H1 (cell line): ENCODE results near the gene TUBD1.

Experiments
- CTCF ChIP-seq, 3 experiments: IDR thresholded peaks; 1 replicate in 2 of 3; 2 replicates in 1 of 3; pipeline versions ENCODE4 v1.5.1 to v1.6.1; 2011; ENCODE audit warnings: low read length in 3 of 3, mild to moderate bottlenecking in 3 of 3, inconsistent platforms in 2 of 3, low read depth in 1 of 3, moderate library complexity in 1 of 3; ENCODE audit not compliant: insufficient read depth in 1 of 3; ENCODE audit errors: control extremely low read depth in 1 of 3
- EP300 ChIP-seq, 2 experiments: IDR thresholded peaks; 1 replicate in 1 of 2; 2 replicates in 1 of 2; pipeline ENCODE4 v1.6.1; 2011 to 2012; ENCODE audit warnings: low read depth in 2 of 2, low read length in 2 of 2, mild to moderate bottlenecking in 2 of 2, borderline replicate concordance in 1 of 2, inconsistent platforms in 1 of 2, moderate library complexity in 1 of 2
- PHF8 ChIP-seq: fragments of 200-600 bp; sonication (generic); conservative IDR thresholded peaks from 2 replicates; pipeline ENCODE4 v1.7.1; 2012; ENCODE audit warnings: low read depth, mild to moderate bottlenecking, inconsistent platforms, low read length, moderate library complexity
- POLR2A ChIP-seq, 2 experiments: IDR thresholded peaks; 1 replicate in 1 of 2; 2 replicates in 1 of 2; pipeline ENCODE4 v1.6.1; 2011; ENCODE audit warnings: low read depth in 2 of 2, low read length in 2 of 2, mild to moderate bottlenecking in 2 of 2; ENCODE audit errors: control extremely low read depth in 1 of 2
- RXRA ChIP-seq: IDR thresholded peaks from 2 replicates; pipeline ENCODE4 v1.6.1; 2011; ENCODE audit warnings: low read depth, mild to moderate bottlenecking, low read length, moderate library complexity; ENCODE audit not compliant: insufficient read depth
- SIRT6 ChIP-seq: IDR thresholded peaks from one replicate; pipeline ENCODE4 v1.7.1; 2012; ENCODE audit warnings: low read length, inconsistent platforms

DNA sequence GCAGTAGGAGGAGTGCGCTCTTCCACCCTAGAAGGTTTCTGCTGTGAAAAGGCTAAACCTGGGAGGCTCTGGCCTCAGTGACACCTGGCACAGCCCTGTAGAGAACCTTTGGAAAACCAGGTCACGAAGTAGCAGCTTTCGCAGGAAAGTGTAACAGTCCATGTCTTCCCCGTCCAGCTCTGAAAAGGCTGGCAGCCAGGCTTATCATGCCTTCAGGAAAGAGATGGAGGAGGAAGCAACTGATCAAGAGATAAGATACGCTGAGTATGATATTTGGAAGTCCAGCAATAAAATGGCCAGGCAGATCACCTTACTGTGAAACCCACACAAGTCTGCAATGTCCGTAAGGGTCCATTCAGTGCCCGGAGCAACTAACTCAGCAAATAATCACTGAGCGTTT lies 22.3 kb downstream of the TUBD1 start:
- no peak for TF ChIP-seq SIRT6
- no peak for TF ChIP-seq EP300 (IDR thresholded peaks at IDR 0.05; ENCODE audit: borderline replicate concordance in 1 of 2, low read depth in 2 of 2, low read length in 2 of 2)
- no peak for TF ChIP-seq CTCF (IDR thresholded peaks at IDR 0.05; ENCODE audit: control extremely low read depth in 1 of 3, insufficient read depth in 1 of 3, low read depth in 1 of 3, low read length in 3 of 3)
- no peak for TF ChIP-seq POLR2A (IDR thresholded peaks at IDR 0.05; ENCODE audit: control extremely low read depth in 1 of 2, low read depth in 2 of 2, low read length in 2 of 2)
- TF ChIP-seq PHF8: no peak
- TF ChIP-seq RXRA: no peak
